H1 (cell line): ENCODE data around the gene ABCF2.
A peak's percentile ranks its signal among the peaks of the same experiment; 100 is the strongest.

Source experiments
- CBX5 ChIP-seq: fragments of 300-800, 300-1000 bp; sonication (generic); IDR thresholded peaks from 2 replicates; pipeline ENCODE4 v1.7.1; 2016; ENCODE audit warnings: antibody characterized with exemption, low read length, low read depth
- CTCF ChIP-seq, 3 experiments: IDR thresholded peaks; 1 replicate in 2 of 3; 2 replicates in 1 of 3; pipeline versions ENCODE4 v1.5.1 to v1.6.1; 2011; ENCODE audit warnings: low read length in 3 of 3, mild to moderate bottlenecking in 3 of 3, inconsistent platforms in 2 of 3, low read depth in 1 of 3, moderate library complexity in 1 of 3; ENCODE audit not compliant: insufficient read depth in 1 of 3; ENCODE audit errors: control extremely low read depth in 1 of 3
- EP300 ChIP-seq, 2 experiments: IDR thresholded peaks; 1 replicate in 1 of 2; 2 replicates in 1 of 2; pipeline ENCODE4 v1.6.1; 2011 to 2012; ENCODE audit warnings: low read depth in 2 of 2, low read length in 2 of 2, mild to moderate bottlenecking in 2 of 2, borderline replicate concordance in 1 of 2, inconsistent platforms in 1 of 2, moderate library complexity in 1 of 2
- PHF8 ChIP-seq: fragments of 200-600 bp; sonication (generic); conservative IDR thresholded peaks from 2 replicates; pipeline ENCODE4 v1.7.1; 2012; ENCODE audit warnings: low read depth, mild to moderate bottlenecking, inconsistent platforms, low read length, moderate library complexity
- POLR2A ChIP-seq, 2 experiments: IDR thresholded peaks; 1 replicate in 1 of 2; 2 replicates in 1 of 2; pipeline ENCODE4 v1.6.1; 2011; ENCODE audit warnings: low read depth in 2 of 2, low read length in 2 of 2, mild to moderate bottlenecking in 2 of 2; ENCODE audit errors: control extremely low read depth in 1 of 2
- POLR2AphosphoS5 ChIP-seq: IDR thresholded peaks from 2 replicates; pipeline ENCODE4 v1.6.1; 2011; ENCODE audit warnings: low read depth, low read length
- RAD21 ChIP-seq, 2 experiments: IDR thresholded peaks in 1 of 2; conservative IDR thresholded peaks in 1 of 2; 2 replicates each; pipeline ENCODE4 v1.6.1; 2011; ENCODE audit warnings: low read depth in 2 of 2, low read length in 2 of 2, improper control_type of control experiment in 1 of 2, inconsistent platforms in 1 of 2, mild to moderate bottlenecking in 1 of 2, moderate library complexity in 1 of 2

GRCh38 chr7:151244196-151244840, 17.3 kb upstream of the ABCF2 start:
- peak in 2 of 3 experiments; percentile 80 to 85; a peak in 3 of 4 replicates for TF ChIP-seq CTCF (IDR thresholded peaks at IDR 0.05; ENCODE audit: control extremely low read depth in 1 of 3, insufficient read depth in 1 of 3, low read depth in 1 of 3, low read length in 3 of 3)
- TF ChIP-seq POLR2A (IDR thresholded peaks at IDR 0.05; ENCODE audit: control extremely low read depth in 1 of 2, low read depth in 2 of 2, low read length in 2 of 2): no peak
- TF ChIP-seq RAD21 (IDR thresholded peaks at IDR 0.05 in 1 of 2, conservative IDR thresholded peaks at IDR 0.05 in 1 of 2; ENCODE audit: low read depth in 2 of 2, low read length in 2 of 2): peak; percentile 63 to 79
- TF ChIP-seq CBX5: no peak
- TF ChIP-seq EP300 (IDR thresholded peaks at IDR 0.05; ENCODE audit: borderline replicate concordance in 1 of 2, low read depth in 2 of 2, low read length in 2 of 2): no peak
- no peak for TF ChIP-seq POLR2AphosphoS5
- no peak for TF ChIP-seq PHF8
